Hematopoietic multipotent progenitor cell treated with erythropoietin and hydrocortisone succinate and interleukin-3 and kit ligand, for 17 days (in vitro differentiated cells): Measurements from ENCODE around the gene CXXC5.

ENCODE experiments used
- DNase-seq: peaks from one replicate; pipeline ENCODE4 v3.0.0-alpha.2; 2015; ENCODE audit warnings: low spot score

Gene CXXC5

DNA sequence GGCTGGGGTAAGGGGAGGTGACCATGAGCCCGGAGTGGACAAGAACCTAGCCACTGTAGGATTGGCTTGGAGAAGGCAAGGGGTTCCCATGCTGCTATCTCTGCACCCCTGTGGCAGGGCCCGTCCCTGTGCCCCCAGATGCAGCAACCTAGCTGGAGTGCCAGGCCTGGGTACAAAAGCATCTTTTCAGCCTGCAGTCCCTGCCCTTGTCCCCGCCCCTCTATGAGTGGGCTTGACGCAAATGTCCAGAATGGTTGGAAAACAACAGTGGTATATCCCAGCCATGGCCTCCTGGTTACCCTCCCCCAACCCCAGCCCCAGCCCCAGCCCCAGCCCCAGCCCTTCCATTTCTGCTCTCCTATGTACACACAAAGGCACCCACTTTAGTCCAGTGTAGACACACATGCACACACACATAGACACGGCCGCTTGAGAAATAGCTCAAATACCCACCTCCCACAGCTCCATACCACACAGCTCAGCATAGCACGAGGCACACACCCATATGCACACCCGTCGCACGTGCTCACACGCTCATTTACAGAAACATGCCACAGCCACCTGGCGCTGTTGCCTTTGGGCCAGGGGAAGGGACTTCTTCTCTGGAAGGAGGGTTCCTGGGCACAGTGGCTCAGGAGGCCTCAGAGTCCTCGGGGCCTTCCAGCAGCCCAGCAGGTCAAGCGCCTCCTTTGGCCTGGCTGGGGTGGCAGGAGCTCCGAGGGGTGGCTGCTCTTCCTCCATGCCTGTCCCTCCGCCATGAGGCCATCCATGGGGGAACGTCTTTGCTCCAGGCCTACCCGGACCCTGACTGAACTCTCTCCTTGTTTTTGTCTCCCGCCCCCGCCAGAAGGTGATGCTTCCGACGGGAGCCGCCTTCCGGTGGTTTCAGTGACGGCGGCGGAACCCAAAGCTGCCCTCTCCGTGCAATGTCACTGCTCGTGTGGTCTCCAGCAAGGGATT, 34.1 kb downstream of the CXXC5 start:
- DNase-seq: no peak

DNA sequence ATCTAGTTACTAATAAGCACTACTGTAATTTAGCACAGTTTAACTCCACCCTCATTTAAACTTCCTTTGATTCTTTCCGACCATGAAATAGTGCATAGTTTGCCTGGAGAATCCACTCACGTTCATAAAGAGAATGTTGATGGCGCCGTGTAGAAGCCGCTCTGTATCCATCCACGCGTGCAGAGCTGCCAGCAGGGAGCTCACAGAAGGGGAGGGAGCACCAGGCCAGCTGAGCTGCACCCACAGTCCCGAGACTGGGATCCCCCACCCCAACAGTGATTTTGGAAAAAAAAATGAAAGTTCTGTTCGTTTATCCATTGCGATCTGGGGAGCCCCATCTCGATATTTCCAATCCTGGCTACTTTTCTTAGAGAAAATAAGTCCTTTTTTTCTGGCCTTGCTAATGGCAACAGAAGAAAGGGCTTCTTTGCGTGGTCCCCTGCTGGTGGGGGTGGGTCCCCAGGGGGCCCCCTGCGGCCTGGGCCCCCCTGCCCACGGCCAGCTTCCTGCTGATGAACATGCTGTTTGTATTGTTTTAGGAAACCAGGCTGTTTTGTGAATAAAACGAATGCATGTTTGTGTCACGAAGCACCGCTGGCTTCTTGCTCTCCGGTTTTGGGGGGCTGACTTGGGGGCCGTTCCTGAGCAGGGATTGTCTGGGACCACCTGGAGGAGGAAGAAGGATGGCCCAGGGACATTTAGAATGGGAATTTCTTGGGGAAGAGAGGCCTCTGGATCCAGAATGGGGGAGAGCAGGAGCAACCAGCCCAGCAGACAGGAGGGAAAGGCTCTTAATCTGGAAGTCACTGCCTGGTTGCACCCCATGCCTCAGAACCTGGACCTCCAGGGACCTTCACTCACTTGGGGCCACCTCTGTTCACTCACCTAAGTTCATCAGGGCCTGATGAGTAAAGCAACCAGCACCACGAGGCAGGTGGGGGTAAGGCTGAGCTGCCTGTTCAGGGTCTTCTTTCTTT, 35.4 kb downstream of the CXXC5 start:
- DNase-seq: no peak

GRCh38 chr5:139684350-139684880, 36.3 kb downstream of the CXXC5 start:
- no peak for DNase-seq

GRCh38 chr5:139684881-139685749, 37.0 kb downstream of the CXXC5 start:
- no peak for DNase-seq

- DNase-seq: no peak
Measured at GRCh38 chr5:139685886-139686285, 37.7 kb downstream of the CXXC5 start.

- DNase-seq: no peak
Measured at GRCh38 chr5:139686356-139686705, 38.2 kb downstream of the CXXC5 start.

GRCh38 chr5:139686706-139687441, 38.7 kb downstream of the CXXC5 start:
- no peak for DNase-seq

DNA sequence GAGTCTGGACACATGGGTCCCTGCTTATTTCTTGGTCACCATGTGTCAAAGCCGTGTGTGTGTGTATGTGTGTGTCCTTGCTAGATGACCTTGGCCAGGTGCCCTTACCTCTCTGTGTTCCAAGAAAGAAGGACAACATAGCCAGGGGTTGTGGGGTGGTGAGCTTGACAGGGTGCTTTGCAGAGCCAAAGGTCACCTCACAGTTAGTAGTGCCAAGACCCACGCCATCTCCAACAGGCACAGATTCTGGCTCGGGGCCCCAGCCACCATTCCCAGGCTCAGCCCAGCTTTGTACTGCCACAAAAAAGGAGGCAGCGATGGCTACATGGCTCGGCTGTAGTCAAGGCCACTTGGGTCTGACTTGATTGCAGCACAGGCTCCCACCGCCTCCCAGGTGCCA, 39.5 kb downstream of the CXXC5 start:
- DNase-seq: no peak

GRCh38 chr5:139688088-139688702, 40.0 kb downstream of the CXXC5 start:
- no peak for DNase-seq

- DNase-seq: no peak
Measured at GRCh38 chr5:139688751-139689372, 40.7 kb downstream of the CXXC5 start.

DNA sequence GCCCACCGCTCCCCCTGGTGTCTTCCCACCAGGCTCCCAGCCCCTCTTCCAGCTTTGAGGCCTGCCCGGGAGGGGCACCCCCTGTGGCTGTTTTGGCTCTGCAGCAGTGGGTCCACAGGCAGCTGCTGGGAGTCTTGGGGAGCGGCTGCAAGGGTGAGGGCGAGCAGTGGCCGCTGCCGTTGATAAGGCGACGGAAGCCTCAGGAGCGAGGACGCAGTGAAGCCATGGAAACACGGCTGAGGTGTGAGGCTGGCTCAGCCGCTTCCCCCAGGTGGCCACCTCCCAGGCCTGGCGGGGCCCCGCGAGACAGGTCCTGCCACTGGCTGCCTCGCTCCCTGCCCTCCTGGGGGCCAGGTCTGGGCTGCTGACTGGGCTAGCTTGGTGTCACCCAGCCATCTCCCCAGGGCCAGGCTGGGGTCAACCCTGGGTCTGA, 41.5 kb downstream of the CXXC5 start:
- peak; percentile 36 for DNase-seq

- DNase-seq: peak; percentile 71
Measured at GRCh38 chr5:139690064-139690802, 42.1 kb downstream of the CXXC5 start.

- no peak for DNase-seq
Measured at GRCh38 chr5:139690803-139691629, 42.9 kb downstream of the CXXC5 start.

- no peak for DNase-seq
Measured at GRCh38 chr5:139692148-139692547, 44.0 kb downstream of the CXXC5 start.

GRCh38 chr5:139692679-139693308, 44.6 kb downstream of the CXXC5 start:
- DNase-seq: no peak

- DNase-seq: no peak
Measured at GRCh38 chr5:139693676-139694364, 45.7 kb downstream of the CXXC5 start.

GRCh38 chr5:139694556-139695177, 46.5 kb downstream of the CXXC5 start:
- DNase-seq: no peak
